Measurements from ENCODE around the gene HPCAL1.
"Not testable (repeated sequence)": the region's sequence is repeated elsewhere in the genome, so short reads cannot be mapped to it uniquely, and the experiment has no call there.

Gene HPCAL1

GRCh38 chr2:10258726-10259125 lies 44.0 kb upstream of the HPCAL1 start:
- no peaks in the 10 kb centered on the region for H3K36me3 ChIP-seq (ENCODE audit: control insufficient read depth in 1 of 2, insufficient read depth in 2 of 2, low read length in 2 of 2)
- no peaks in the 10 kb centered on the region for H3K9me3 ChIP-seq (ENCODE audit: control insufficient read depth in 1 of 2, low read length in 2 of 2)
- no peak overlapping the region for H3K27ac ChIP-seq (ENCODE audit: low read depth, low read length)
- H3K4me1 ChIP-seq (ENCODE audit: control insufficient read depth in 1 of 2, insufficient read depth in 2 of 2, low read length in 2 of 2) = peaks cover 7 to 10% of the 10 kb centered on the region in 2 donors
- no peak overlapping the region for H3K4me3 ChIP-seq (ENCODE audit: low read depth in 1 of 2, low read length in 2 of 2)
- no peak overlapping the region for H3K9ac ChIP-seq (ENCODE audit: low read depth in 1 of 2, low read length in 2 of 2)
- no peaks in the 10 kb centered on the region for H3K27me3 ChIP-seq (ENCODE audit: control insufficient read depth in 1 of 2, insufficient read depth in 2 of 2, low read length in 2 of 2)

- Histone ChIP-seq H3K36me3 (ENCODE audit: control insufficient read depth in 1 of 2, insufficient read depth in 2 of 2, low read length in 2 of 2) (no peaks in the 10 kb centered on the region), H3K27ac (ENCODE audit: low read depth, low read length) (no peak overlapping the region), H3K4me1 (ENCODE audit: control insufficient read depth in 1 of 2, insufficient read depth in 2 of 2, low read length in 2 of 2) (peaks cover 7 to 10% of the 10 kb centered on the region in 2 donors), H3K4me3 (ENCODE audit: low read depth in 1 of 2, low read length in 2 of 2) (no peak overlapping the region), H3K9ac (ENCODE audit: low read depth in 1 of 2, low read length in 2 of 2) (no peak overlapping the region), H3K9me3 (ENCODE audit: control insufficient read depth in 1 of 2, low read length in 2 of 2) (no peaks in the 10 kb centered on the region), H3K27me3 (ENCODE audit: control insufficient read depth in 1 of 2, insufficient read depth in 2 of 2, low read length in 2 of 2) (no peaks in the 10 kb centered on the region)
Measured at GRCh38 chr2:10260130-10260529, 42.6 kb upstream of the HPCAL1 start.

- peaks cover 12 to 18% of the 10 kb centered on the region in 2 donors for H3K4me1 ChIP-seq (ENCODE audit: control insufficient read depth in 1 of 2, insufficient read depth in 2 of 2, low read length in 2 of 2)
- not testable (repeated sequence) for H3K9ac ChIP-seq (ENCODE audit: low read depth in 1 of 2, low read length in 2 of 2); H3K9me3 ChIP-seq (ENCODE audit: control insufficient read depth in 1 of 2, low read length in 2 of 2); H3K27ac ChIP-seq (ENCODE audit: low read depth, low read length); H3K27me3 ChIP-seq (ENCODE audit: control insufficient read depth in 1 of 2, insufficient read depth in 2 of 2, low read length in 2 of 2); H3K4me3 ChIP-seq (ENCODE audit: low read depth in 1 of 2, low read length in 2 of 2); H3K36me3 ChIP-seq (ENCODE audit: control insufficient read depth in 1 of 2, insufficient read depth in 2 of 2, low read length in 2 of 2)
Measured at GRCh38 chr2:10263526-10263925, 39.2 kb upstream of the HPCAL1 start.

GRCh38 chr2:10264506-10265328 lies 38.0 kb upstream of the HPCAL1 start:
- no peak overlapping the region for H3K4me3 ChIP-seq (ENCODE audit: low read depth in 1 of 2, low read length in 2 of 2)
- no peaks in the 10 kb centered on the region for H3K27me3 ChIP-seq (ENCODE audit: control insufficient read depth in 1 of 2, insufficient read depth in 2 of 2, low read length in 2 of 2)
- peaks cover 9 to 15% of the 10 kb centered on the region in 2 donors for H3K4me1 ChIP-seq (ENCODE audit: control insufficient read depth in 1 of 2, insufficient read depth in 2 of 2, low read length in 2 of 2)
- no peaks in the 10 kb centered on the region for H3K9me3 ChIP-seq (ENCODE audit: control insufficient read depth in 1 of 2, low read length in 2 of 2)
- H3K36me3 ChIP-seq (ENCODE audit: control insufficient read depth in 1 of 2, insufficient read depth in 2 of 2, low read length in 2 of 2) = no peaks in the 10 kb centered on the region
- H3K27ac ChIP-seq (ENCODE audit: low read depth, low read length) = no peak overlapping the region
- no peak overlapping the region for H3K9ac ChIP-seq (ENCODE audit: low read depth in 1 of 2, low read length in 2 of 2)

GRCh38 chr2:10265329-10266132 lies 37.2 kb upstream of the HPCAL1 start:
- Histone ChIP-seq H3K9ac (ENCODE audit: low read depth in 1 of 2, low read length in 2 of 2) (no peak overlapping the region), H3K27me3 (ENCODE audit: control insufficient read depth in 1 of 2, insufficient read depth in 2 of 2, low read length in 2 of 2) (no peaks in the 10 kb centered on the region), H3K4me1 (ENCODE audit: control insufficient read depth in 1 of 2, insufficient read depth in 2 of 2, low read length in 2 of 2) (peaks cover 15 to 19% of the 10 kb centered on the region in 2 donors), H3K4me3 (ENCODE audit: low read depth in 1 of 2, low read length in 2 of 2) (no peak overlapping the region), H3K27ac (ENCODE audit: low read depth, low read length) (no peak overlapping the region), H3K9me3 (ENCODE audit: control insufficient read depth in 1 of 2, low read length in 2 of 2) (no peaks in the 10 kb centered on the region), H3K36me3 (ENCODE audit: control insufficient read depth in 1 of 2, insufficient read depth in 2 of 2, low read length in 2 of 2) (no peaks in the 10 kb centered on the region)

- Histone ChIP-seq H3K9ac (ENCODE audit: low read depth in 1 of 2, low read length in 2 of 2) (no peak overlapping the region), H3K4me1 (ENCODE audit: control insufficient read depth in 1 of 2, insufficient read depth in 2 of 2, low read length in 2 of 2) (peaks cover 21 to 24% of the 10 kb centered on the region in 2 donors), H3K36me3 (ENCODE audit: control insufficient read depth in 1 of 2, insufficient read depth in 2 of 2, low read length in 2 of 2) (no peaks in the 10 kb centered on the region), H3K9me3 (ENCODE audit: control insufficient read depth in 1 of 2, low read length in 2 of 2) (no peaks in the 10 kb centered on the region), H3K4me3 (ENCODE audit: low read depth in 1 of 2, low read length in 2 of 2) (no peak overlapping the region), H3K27ac (ENCODE audit: low read depth, low read length) (no peak overlapping the region), H3K27me3 (ENCODE audit: control insufficient read depth in 1 of 2, insufficient read depth in 2 of 2, low read length in 2 of 2) (no peaks in the 10 kb centered on the region)
Measured at GRCh38 chr2:10266133-10266620, 36.5 kb upstream of the HPCAL1 start.

GRCh38 chr2:10267036-10267435 lies 35.7 kb upstream of the HPCAL1 start:
- Histone ChIP-seq H3K9ac (ENCODE audit: low read depth in 1 of 2, low read length in 2 of 2) (no peak overlapping the region), H3K9me3 (ENCODE audit: control insufficient read depth in 1 of 2, low read length in 2 of 2) (no peaks in the 10 kb centered on the region)

GRCh38 chr2:10267551-10268465 lies 34.9 kb upstream of the HPCAL1 start:
- H3K27me3 ChIP-seq (ENCODE audit: control insufficient read depth in 1 of 2, insufficient read depth in 2 of 2, low read length in 2 of 2) = no peaks in the 10 kb centered on the region
- H3K9me3 ChIP-seq (ENCODE audit: control insufficient read depth in 1 of 2, low read length in 2 of 2) = no peaks in the 10 kb centered on the region
- H3K9ac ChIP-seq (ENCODE audit: low read depth in 1 of 2, low read length in 2 of 2) = no peak overlapping the region
- no peaks in the 10 kb centered on the region for H3K36me3 ChIP-seq (ENCODE audit: control insufficient read depth in 1 of 2, insufficient read depth in 2 of 2, low read length in 2 of 2)
- H3K4me1 ChIP-seq (ENCODE audit: control insufficient read depth in 1 of 2, insufficient read depth in 2 of 2, low read length in 2 of 2) = peaks cover 24 to 25% of the 10 kb centered on the region in 2 donors
- H3K27ac ChIP-seq (ENCODE audit: low read depth, low read length) = peak overlapping the region; percentile 17
- no peak overlapping the region for H3K4me3 ChIP-seq (ENCODE audit: low read depth in 1 of 2, low read length in 2 of 2)

More at GRCh38 chr2:10267036-10267435, 35.7 kb upstream of the HPCAL1 start:
- no peak overlapping the region for H3K4me3 ChIP-seq (ENCODE audit: low read depth in 1 of 2, low read length in 2 of 2)
- H3K27me3 ChIP-seq (ENCODE audit: control insufficient read depth in 1 of 2, insufficient read depth in 2 of 2, low read length in 2 of 2) = no peaks in the 10 kb centered on the region
- H3K4me1 ChIP-seq (ENCODE audit: control insufficient read depth in 1 of 2, insufficient read depth in 2 of 2, low read length in 2 of 2) = peaks cover 24 to 25% of the 10 kb centered on the region in 2 donors
- no peak overlapping the region for H3K27ac ChIP-seq (ENCODE audit: low read depth, low read length)
- no peaks in the 10 kb centered on the region for H3K36me3 ChIP-seq (ENCODE audit: control insufficient read depth in 1 of 2, insufficient read depth in 2 of 2, low read length in 2 of 2)

GRCh38 chr2:10269291-10269690 lies 33.4 kb upstream of the HPCAL1 start:
- Histone ChIP-seq H3K27me3 (ENCODE audit: control insufficient read depth in 1 of 2, insufficient read depth in 2 of 2, low read length in 2 of 2) (no peaks in the 10 kb centered on the region), H3K4me1 (ENCODE audit: control insufficient read depth in 1 of 2, insufficient read depth in 2 of 2, low read length in 2 of 2) (peaks cover 24 to 25% of the 10 kb centered on the region in 2 donors), H3K9me3 (ENCODE audit: control insufficient read depth in 1 of 2, low read length in 2 of 2) (no peaks in the 10 kb centered on the region), H3K27ac (ENCODE audit: low read depth, low read length) (no peak overlapping the region), H3K36me3 (ENCODE audit: control insufficient read depth in 1 of 2, insufficient read depth in 2 of 2, low read length in 2 of 2) (no peaks in the 10 kb centered on the region), H3K9ac (ENCODE audit: low read depth in 1 of 2, low read length in 2 of 2) (no peak overlapping the region), H3K4me3 (ENCODE audit: low read depth in 1 of 2, low read length in 2 of 2) (no peak overlapping the region)
